ENCODE data around the gene ACTRT3.

DNA sequence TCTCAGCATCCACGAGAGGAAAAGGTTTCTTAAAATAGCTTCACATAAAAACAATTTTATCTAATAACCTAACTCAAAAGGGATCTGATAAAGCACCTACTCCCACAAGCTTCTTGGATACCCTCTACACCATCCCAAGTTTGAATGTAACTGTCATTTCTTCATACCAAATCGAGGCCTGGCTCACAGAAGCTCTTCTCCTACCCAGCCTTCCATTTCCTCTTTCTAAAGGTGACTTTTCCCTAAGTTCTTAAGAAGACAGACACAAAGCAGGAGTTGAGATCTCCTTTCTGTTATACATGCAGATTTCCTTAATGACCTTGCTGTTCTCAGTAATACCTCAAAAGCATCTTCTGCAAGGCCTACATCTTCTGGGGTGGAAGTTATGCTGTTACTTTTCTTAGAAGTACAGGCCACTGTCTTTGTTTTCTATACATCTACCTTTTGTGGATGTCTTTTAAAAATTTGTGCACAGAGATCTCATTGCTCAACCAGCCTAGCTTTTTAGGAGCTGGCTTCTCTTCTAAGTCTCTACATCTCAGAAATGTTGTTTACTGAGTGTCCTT is 40.0 kb upstream of the ACTRT3 start:
- TF ChIP-seq POLR2AphosphoS5 (IDR thresholded peaks at IDR 0.05) = no peak
- TF ChIP-seq, protein P1, sequence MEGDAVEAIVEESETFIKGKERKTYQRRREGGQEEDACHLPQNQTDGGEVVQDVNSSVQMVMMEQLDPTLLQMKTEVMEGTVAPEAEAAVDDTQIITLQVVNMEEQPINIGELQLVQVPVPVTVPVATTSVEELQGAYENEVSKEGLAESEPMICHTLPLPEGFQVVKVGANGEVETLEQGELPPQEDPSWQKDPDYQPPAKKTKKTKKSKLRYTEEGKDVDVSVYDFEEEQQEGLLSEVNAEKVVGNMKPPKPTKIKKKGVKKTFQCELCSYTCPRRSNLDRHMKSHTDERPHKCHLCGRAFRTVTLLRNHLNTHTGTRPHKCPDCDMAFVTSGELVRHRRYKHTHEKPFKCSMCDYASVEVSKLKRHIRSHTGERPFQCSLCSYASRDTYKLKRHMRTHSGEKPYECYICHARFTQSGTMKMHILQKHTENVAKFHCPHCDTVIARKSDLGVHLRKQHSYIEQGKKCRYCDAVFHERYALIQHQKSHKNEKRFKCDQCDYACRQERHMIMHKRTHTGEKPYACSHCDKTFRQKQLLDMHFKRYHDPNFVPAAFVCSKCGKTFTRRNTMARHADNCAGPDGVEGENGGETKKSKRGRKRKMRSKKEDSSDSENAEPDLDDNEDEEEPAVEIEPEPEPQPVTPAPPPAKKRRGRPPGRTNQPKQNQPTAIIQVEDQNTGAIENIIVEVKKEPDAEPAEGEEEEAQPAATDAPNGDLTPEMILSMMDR (IDR thresholded peaks at IDR 0.05) = no peak
